GM12878 (cell line): ENCODE results near the gene DOCK2. TPM values are rescaled to one million over a fixed set of nuclear protein-coding genes. Genes with fewer than 3 reads are reported as not detected.

Experiments
- ATAC-seq: fragments of 200-7000 bp; cut with Tn5 transposase; 3 replicates; pipeline ENCODE4 v1.9.1; 2020; ENCODE audit warnings: mild to moderate bottlenecking, moderate library complexity
- BruUV-seq: library from RNA; stranded (reverse); fragments of 400-500 nt; replicated peaks from 2 replicates; lab custom pipeline; 2021; lab: Mats Ljungman, UMichigan
- CTCF ChIA-PET: fragments of 300-600 bp; sonication (Branson Sonifier 250); formaldehyde crosslinking; extraction: SDS; loops from one replicate; lab custom pipeline; 2021; ENCODE audit warnings: inconsistent platforms; lab: Yijun Ruan, JAX
- POLR2A ChIA-PET: fragments of 350-600 bp; formaldehyde crosslinking; extraction: SDS; loops from one replicate; lab custom pipeline; 2021; ENCODE audit warnings: inconsistent platforms; lab: Charles Lee
- RAD21 ChIA-PET: fragments of 300-600 bp; sonication (Branson Sonifier 250); formaldehyde crosslinking; loops from one replicate; lab custom pipeline; 2023; ENCODE audit warnings: antibody characterized with exemption; ENCODE audit not compliant: unreplicated experiment; lab: Charles Lee
- SMC1A ChIA-PET: fragments of 300-600 bp; sonication (Branson Sonifier 250); formaldehyde crosslinking; loops from one replicate; lab custom pipeline; 2023; ENCODE audit not compliant: unreplicated experiment, uncharacterized antibody; lab: Charles Lee
- DNase-seq: peaks from one replicate; pipeline ENCODE4 v3.0.0-alpha.2; 2011; ENCODE audit warnings: low read depth, low spot score
- FAIRE-seq: peaks from 3 replicates; lab custom pipeline; 2011; peaks lifted over from hg19 to GRCh38; lab: Jason Lieb, UNC
- H2AFZ ChIP-seq: 2 replicates; pipeline ENCODE4 v1.6.0; 2011; ENCODE audit warnings: low read depth, low read length, control low read depth; ENCODE audit not compliant: control insufficient read depth
- H3K27ac ChIP-seq: 2 replicates; pipeline ENCODE4 v1.5.1; 2011; ENCODE audit warnings: control low read depth; ENCODE audit not compliant: control insufficient read depth, insufficient read depth
- H3K27me3 ChIP-seq, 2 experiments: replicated peaks in 1 of 2; 2 replicates each; pipeline versions ENCODE4 v1.6.0 to v1.6.1; 2011; ENCODE audit warnings: low read length in 1 of 2; ENCODE audit not compliant: control insufficient read depth in 2 of 2, insufficient read depth in 2 of 2
- H3K36me3 ChIP-seq, 2 experiments: 2 replicates each; pipeline ENCODE4 v1.5.1; 2011; ENCODE audit warnings: low read length in 1 of 2; ENCODE audit not compliant: control insufficient read depth in 2 of 2, insufficient read depth in 2 of 2
- H3K4me1 ChIP-seq: 2 replicates; pipeline ENCODE4 v1.6.1; 2011; ENCODE audit warnings: mild to moderate bottlenecking, low read length, moderate library complexity, mixed read lengths; ENCODE audit not compliant: control insufficient read depth, insufficient read depth
- H3K4me2 ChIP-seq: 2 replicates; pipeline ENCODE4 v1.6.0; 2011; ENCODE audit warnings: control low read depth; ENCODE audit not compliant: control insufficient read depth, insufficient read depth
- H3K4me3 ChIP-seq: fragments of 200-600 bp; sonication (generic); 2 replicates; pipeline ENCODE4 v1.5.1; 2016
- H3K79me2 ChIP-seq: 2 replicates; pipeline ENCODE4 v1.6.0; 2011; ENCODE audit warnings: low read length; ENCODE audit not compliant: control insufficient read depth, insufficient read depth
- H3K9ac ChIP-seq: 2 replicates; pipeline ENCODE4 v1.8.0; 2011; ENCODE audit warnings: low read length, control low read depth, mixed read lengths; ENCODE audit not compliant: control insufficient read depth, insufficient read depth
- H3K9me3 ChIP-seq: replicated peaks from 3 replicates; pipeline ENCODE4 v1.5.1; 2011; ENCODE audit warnings: mild to moderate bottlenecking, low read length; ENCODE audit not compliant: control insufficient read depth, insufficient read depth
- H4K20me1 ChIP-seq: 2 replicates; pipeline ENCODE4 v1.6.0; 2011; ENCODE audit not compliant: control insufficient read depth, insufficient read depth
- GABPA ChIP-seq: IDR thresholded peaks from 2 replicates; pipeline ENCODE4 v1.6.1; 2014; ENCODE audit warnings: antibody characterized with exemption, low read depth, mild to moderate bottlenecking, inconsistent platforms
- ZNF592 ChIP-seq: fragments of 450-650 bp; IDR thresholded peaks from 2 replicates; pipeline ENCODE4 v1.6.1; 2017; ENCODE audit warnings: mild to moderate bottlenecking, moderate library complexity
- ZSCAN29 ChIP-seq: fragments of 450-650 bp; IDR thresholded peaks from 2 replicates; pipeline ENCODE4 v1.6.1; 2017; ENCODE audit warnings: mild to moderate bottlenecking, moderate library complexity
- in situ Hi-C: fragments of 300-500 bp; cut with MboI; formaldehyde crosslinking; loops from 9 replicates; pipeline ENCODE4 v1.14.3; 2018; ENCODE audit warnings: mixed read lengths
- intact Hi-C: fragments of 100-400 bp; cut with micrococcal nuclease; formaldehyde crosslinking; loops from one replicate; pipeline ENCODE4 v1.14.2; 2022; ENCODE audit not compliant: unreplicated experiment
- polyA plus RNA-seq, 11 experiments: library from polyadenylated mRNA; depleted of rRNA in 4 of 11; unstranded in 6 of 11; stranded (reverse) in 5 of 11; fragments of >200 nt; fragmentation: Nextera tagmentation in 4 of 11; fragmentation: Illumina TruSeq in 1 of 11; extraction: Ambion mirVana in 4 of 11; extraction: Trizol in 1 of 11; gene quantifications; 1 replicate in 1 of 11; 2 replicates in 10 of 11; pipeline versions ENCODE4 v1.2.1 to v1.2.3, GENCODE V29; 2011 to 2016; ENCODE audit warnings: inconsistent platforms in 2 of 11, missing spikeins in 2 of 11, low read depth in 1 of 11
- total RNA-seq, 4 experiments: library from RNA; depleted of rRNA in 3 of 4; stranded (reverse); fragments of >200 nt in 3 of 4; fragmentation: Illumina TruSeq in 1 of 4; extraction: Trizol in 1 of 4; gene quantifications; 2 replicates each; pipeline versions ENCODE4 v1.2.1 to v1.2.3, GENCODE V29; 2013 to 2021

Gene DOCK2
- total and polyA plus RNA-seq, 10 of the 15 experiments (the other 5 are each of a cell fraction or from before 2014, with no cell fraction given): 34.2 to 192 (median 118) TPM

- TF ChIP-seq ZNF592: no peak
Measured at GRCh38 chr5:169832304-169832703, 195.2 kb downstream of the DOCK2 start (continued).

GRCh38 chr5:169832845-169833244 is 195.8 kb downstream of the DOCK2 start:
- in situ Hi-C loops (no loop called here), intact Hi-C loops (no loop called here)
- H4K20me1 ChIP-seq: no peaks in the 10 kb centered on the region
- FAIRE-seq (no peak), DNase-seq (no peak), ATAC-seq (peak; percentile 60)
- no peaks in the 10 kb centered on the region for H3K27me3 ChIP-seq
- no peak overlapping the region for H3K4me2 ChIP-seq
- peaks cover 22% of the 10 kb centered on the region for H3K4me1 ChIP-seq
- H3K36me3 ChIP-seq: peaks cover 0 to 6% of the 10 kb centered on the region in 2 experiments; a peak in 3 of 4 replicates
- SMC1A ChIA-PET: interaction anchor here (1.0 to 1.6 kb wide), 4 partner anchors 14 to 111 kb away, joined by 3 read pairs; no protein-coding TSS in a partner anchor
- 0 out of 2 replicates have a peak, but pooled peaks have one; percentile 7 for TF ChIP-seq GABPA
- no peak for TF ChIP-seq ZSCAN29
- TSS peak; percentile 70 for BruUV-seq
- no peak overlapping the region for H2AFZ ChIP-seq
- RAD21 ChIA-PET: interaction anchor here (2.7 kb wide), 1 partner anchor 54 kb away, joined by 10 read pairs; no protein-coding TSS in a partner anchor
- H3K79me2 ChIP-seq: no peaks in the 10 kb centered on the region
- CTCF ChIA-PET: interaction anchor here (0.9 to 1.4 kb wide), 3 partner anchors 8 to 136 kb away, joined by 3 to 5 read pairs (median 3); no protein-coding TSS in a partner anchor
- peak overlapping the region; percentile 7 for H3K27ac ChIP-seq
- POLR2A ChIA-PET: no interaction called here
- H3K9ac ChIP-seq: no peak overlapping the region
- no peaks in the 10 kb centered on the region for H3K9me3 ChIP-seq
- no peak overlapping the region for H3K4me3 ChIP-seq
